Right ventricle myocardium superior (tissue), 1 donor: Measurements from ENCODE around the gene WNT5A. TPM values are rescaled to one million over a fixed set of nuclear protein-coding genes. Genes with fewer than 3 reads are reported as not detected.
A peak's percentile ranks its signal among the peaks of the same experiment; 100 is the strongest.

ENCODE experiments used
- ATAC-seq: fragments of 200-7000 bp; cut with Tn5 transposase; one replicate; pipeline ENCODE4 v1.9.1; 2020; ENCODE audit warnings: mild to moderate bottlenecking; ENCODE audit not compliant: poor library complexity
- DNase-seq: peaks from one replicate; pipeline ENCODE4 v3.0.0-alpha.2; 2020
- intact Hi-C: fragments of 100-400 bp; cut with DNase I; formaldehyde crosslinking; loops from one replicate; pipeline ENCODE4 v1.11.2; 2022
- total RNA-seq: library from RNA; stranded (reverse); fragmentation: NEBNext Ultra II Directional; extraction: Animal tissue kit (Norgen Biotek cat#: 25700); gene quantifications from one replicate; pipeline ENCODE4 v1.2.1, GENCODE V29; 2021
- donor health status: DM: no; HTN: yes; CAD: no; lungs with severe emphysema.

WNT5A gene
- total RNA-seq, 1 donor from 2014 or later: 6.7 TPM

GRCh38 chr3:55426486-55426885 is 60.6 kb downstream of the WNT5A start:
- ATAC-seq (no peak), DNase-seq (no peak)
- intact Hi-C loops: no loop called here

- ATAC-seq (peak; percentile 98), DNase-seq (no peak)
- intact Hi-C loops: no loop called here
These were observed 63.3 kb downstream of the WNT5A start for GRCh38 chr3:55423782-55424181.

GRCh38 chr3:55417211-55417610 is 69.9 kb downstream of the WNT5A start:
- DNase-seq (no peak), ATAC-seq (no peak)
- intact Hi-C loops: no loop called here

GRCh38 chr3:55416331-55416821 is 70.7 kb downstream of the WNT5A start:
- no peak for DNase-seq
- intact Hi-C loops: no loop called here
- no peak for ATAC-seq
